NOMO-1 treated with dmso at 0.1 percent for 144 hours (cell line): Measurements from ENCODE around the gene NRBP1.
A peak's percentile ranks its signal among the peaks of the same experiment; 100 is the strongest.

Source experiments
- DNase-seq: peaks from one replicate; lab custom pipeline; 2025; ENCODE audit not compliant: unreplicated experiment; lab: John Stamatoyannopoulos, UW

Gene NRBP1

GRCh38 chr2:27428213-27428977, at the start of gene NRBP1:
TSS of gene NRBP1 (plus strand) at chr2:27428631. CDS start at chr2:27433274, 4,643 bp downstream.
- DNase-seq, result peak; percentile 83

- no peak for DNase-seq
Observed at GRCh38 chr2:27378809-27379290, 49.6 kb upstream of the NRBP1 start.

GRCh38 chr2:27379383-27379835, 49.0 kb upstream of the NRBP1 start:
- no peak for DNase-seq

GRCh38 chr2:27379836-27380625, 48.4 kb upstream of the NRBP1 start:
- peak; percentile 35 for DNase-seq

- DNase-seq, result peak; percentile 92
Observed at GRCh38 chr2:27380626-27381545, 47.5 kb upstream of the NRBP1 start, which contains the start of gene ZNF513. TSS of gene ZNF513 (minus strand) at chr2:27380734. CDS start at chr2:27380526, 208 bp downstream.

- DNase-seq, result no peak
Observed at GRCh38 chr2:27381577-27382181, 46.8 kb upstream of the NRBP1 start.

GRCh38 chr2:27390822-27391679, 37.4 kb upstream of the NRBP1 start:
- no peak for DNase-seq

- DNase-seq, result no peak
Observed at GRCh38 chr2:27393225-27393624, 35.2 kb upstream of the NRBP1 start.

GRCh38 chr2:27398962-27399361, 29.5 kb upstream of the NRBP1 start:
- no peak for DNase-seq

GRCh38 chr2:27400348-27401135, 27.9 kb upstream of the NRBP1 start:
- no peak for DNase-seq

- DNase-seq, result no peak
Observed at GRCh38 chr2:27407798-27408491, 20.5 kb upstream of the NRBP1 start.

GRCh38 chr2:27408601-27409320, 19.7 kb upstream of the NRBP1 start:
- DNase-seq, result no peak

GRCh38 chr2:27409321-27410073, 18.9 kb upstream of the NRBP1 start, which contains the start of gene PPM1G:
TSS of gene PPM1G (minus strand) at chr2:27409591. CDS start at chr2:27409422, 169 bp downstream.
- DNase-seq, result peak; percentile 94

- no peak for DNase-seq
Observed at GRCh38 chr2:27412419-27413152, 15.8 kb upstream of the NRBP1 start.

GRCh38 chr2:27416151-27416550, 12.3 kb upstream of the NRBP1 start:
- DNase-seq, result no peak

- DNase-seq, result no peak
Observed at GRCh38 chr2:27420996-27421395, 7.4 kb upstream of the NRBP1 start.
